Measurements from ENCODE around the gene SLC2A1.

The SLC2A1 gene

GRCh38 chr1:42891465-42892138 lies 67.1 kb downstream of the SLC2A1 start:
- DNase-seq (ENCODE audit: low spot score) = no peak

GRCh38 chr1:42889264-42889663 lies 69.4 kb downstream of the SLC2A1 start:
- no peak for DNase-seq (ENCODE audit: low spot score)

- no peak for DNase-seq (ENCODE audit: low spot score)
These were observed 70.5 kb downstream of the SLC2A1 start for GRCh38 chr1:42888013-42888633.

DNA sequence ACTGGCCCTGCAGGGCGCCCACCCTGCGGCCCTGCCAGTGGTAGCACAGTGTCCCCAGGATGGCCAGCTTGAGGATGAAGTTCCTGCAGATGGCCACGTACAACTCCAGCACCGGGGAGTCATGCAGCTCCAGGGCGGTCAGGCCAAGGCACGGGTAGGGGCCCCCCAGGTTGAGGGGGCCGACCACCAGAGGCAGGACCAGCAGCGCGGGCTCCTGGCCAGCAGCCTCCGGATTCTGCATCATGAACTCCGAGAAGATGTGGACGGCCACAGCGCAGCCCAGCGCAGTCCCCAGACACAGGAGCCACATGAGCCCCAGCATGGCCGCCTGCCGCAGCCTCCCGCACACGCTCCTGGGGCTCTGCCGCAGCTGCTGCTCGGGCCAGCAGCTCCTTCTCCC lies 71.3 kb downstream of the SLC2A1 start:
- DNase-seq (ENCODE audit: low spot score) = no peak

- DNase-seq (ENCODE audit: low spot score) = no peak
These were observed 71.9 kb downstream of the SLC2A1 start for GRCh38 chr1:42886800-42887199.

- no peak for DNase-seq (ENCODE audit: low spot score)
These were observed 72.5 kb downstream of the SLC2A1 start for GRCh38 chr1:42886046-42886739.

GRCh38 chr1:42880384-42880783 lies 78.3 kb downstream of the SLC2A1 start:
- DNase-seq (ENCODE audit: low spot score) = no peak

- no peak for DNase-seq (ENCODE audit: low spot score)
These were observed 81.3 kb downstream of the SLC2A1 start for GRCh38 chr1:42877380-42877779.

DNA sequence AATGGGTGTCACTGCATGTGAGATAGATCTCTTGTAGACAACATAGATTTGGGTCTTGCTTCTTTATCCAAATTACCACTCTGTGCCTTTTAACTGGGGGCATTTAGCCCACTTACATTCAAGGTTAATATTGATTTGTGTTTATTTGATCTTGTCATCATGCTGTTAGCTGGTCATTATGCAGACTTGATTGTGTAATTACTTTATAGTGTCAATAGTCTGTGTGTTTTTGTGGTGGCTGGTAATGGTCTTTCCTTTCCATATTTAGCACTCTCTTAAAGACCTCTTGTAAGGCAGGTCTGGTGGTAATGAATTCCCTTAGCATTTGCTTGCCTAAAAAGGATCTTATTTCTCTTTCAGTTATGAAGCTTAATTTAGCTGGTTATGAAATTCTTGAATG lies 82.7 kb downstream of the SLC2A1 start:
- DNase-seq (ENCODE audit: low spot score) = no peak

Data from GM03348 (cell line).